Natural killer cell (primary cell): ENCODE measurements around the gene LMX1A. TPM values are rescaled to one million over a fixed set of nuclear protein-coding genes. Genes with fewer than 3 reads are reported as not detected.

ENCODE experiments used
- ATAC-seq, 3 donors: fragments of 150-1000 bp in 2 of 3; fragments of 200-7000 bp in 1 of 3; cut with Tn5 transposase; 1 replicate in 1 of 3; 2 replicates in 2 of 3; pipeline ENCODE4 v1.10.0; 2021; ENCODE audit warnings: mild to moderate bottlenecking in 2 of 3, moderate library complexity in 2 of 3
- DNase-seq, 2 donors: peaks; one replicate each; pipeline versions ENCODE4 v3.0.0 to v3.0.0-alpha.2; 2013 to 2021; ENCODE audit warnings: mixed read lengths in 1 of 2
- H3K27ac ChIP-seq: one replicate; pipeline ENCODE4 v1.5.1; 2013; ENCODE audit warnings: mild to moderate bottlenecking, low read length
- H3K27me3 ChIP-seq: one replicate; pipeline ENCODE4 v1.6.1; 2013; ENCODE audit warnings: low read length; ENCODE audit not compliant: control insufficient read depth, insufficient read depth
- H3K36me3 ChIP-seq: one replicate; pipeline ENCODE4 v1.6.1; 2013; ENCODE audit warnings: low read length; ENCODE audit not compliant: control insufficient read depth, insufficient read depth
- H3K4me1 ChIP-seq: one replicate; pipeline ENCODE4 v1.6.1; 2013; ENCODE audit warnings: low read length; ENCODE audit not compliant: control insufficient read depth, insufficient read depth
- H3K4me3 ChIP-seq: one replicate; pipeline ENCODE4 v1.5.1; 2013; ENCODE audit warnings: low read length
- H3K9me3 ChIP-seq: one replicate; pipeline ENCODE4 v1.6.1; 2013; ENCODE audit warnings: low read length; ENCODE audit not compliant: control insufficient read depth, insufficient read depth
- H3K27ac Mint-ChIP-seq, 2 donors: one replicate each; pipeline ENCODE4 v1.8.0; 2022; ENCODE audit warnings: mild to moderate bottlenecking in 2 of 2, mixed read lengths in 2 of 2, moderate library complexity in 1 of 2
- H3K27me3 Mint-ChIP-seq, 2 donors: one replicate each; pipeline ENCODE4 v1.8.0; 2022; ENCODE audit warnings: low read depth in 2 of 2, mixed read lengths in 2 of 2
- H3K36me3 Mint-ChIP-seq: one replicate; pipeline ENCODE4 v1.8.0; 2022; ENCODE audit warnings: mixed read lengths
- H3K4me1 Mint-ChIP-seq, 2 donors: one replicate each; pipeline ENCODE4 v1.8.0; 2022; ENCODE audit warnings: mixed read lengths in 2 of 2
- H3K4me3 Mint-ChIP-seq: one replicate; pipeline ENCODE4 v1.8.0; 2022; ENCODE audit warnings: mild to moderate bottlenecking, moderate library complexity, mixed read lengths
- H3K9me3 Mint-ChIP-seq, 2 donors: one replicate each; pipeline ENCODE4 v1.8.0; 2022; ENCODE audit warnings: mixed read lengths in 2 of 2
- WGBS: methylation state at CpG from one replicate; pipeline ENCODE4 v1.1.7; 2013; ENCODE audit warnings: missing lambda C conversion rate; ENCODE audit not compliant: insufficient coverage; 5-methylcytosine and 5-hydroxymethylcytosine counted together
- intact Hi-C: fragments of 100-400 bp; cut with micrococcal nuclease; formaldehyde crosslinking; loops from one replicate; pipeline ENCODE4 v1.14.2; 2022
- total RNA-seq, 4 donors: library from RNA; stranded (reverse); fragments of 120-200 nt in 1 of 4; gene quantifications; one replicate each; pipeline versions ENCODE4 v1.2.3 to v1.2.4, GENCODE V29; 2013 to 2022
- TF ChIP-seq, protein P1 (sequence below): fragments of 200-600 bp; IDR thresholded peaks from one replicate; pipeline ENCODE4 v1.8.0; 2022; ENCODE audit warnings: antibody characterized with exemption

Gene LMX1A
- total RNA-seq, 3 donors from 2014 or later (not counting 1 experiment from before 2014, with no cell fraction given), result not detected

DNA sequence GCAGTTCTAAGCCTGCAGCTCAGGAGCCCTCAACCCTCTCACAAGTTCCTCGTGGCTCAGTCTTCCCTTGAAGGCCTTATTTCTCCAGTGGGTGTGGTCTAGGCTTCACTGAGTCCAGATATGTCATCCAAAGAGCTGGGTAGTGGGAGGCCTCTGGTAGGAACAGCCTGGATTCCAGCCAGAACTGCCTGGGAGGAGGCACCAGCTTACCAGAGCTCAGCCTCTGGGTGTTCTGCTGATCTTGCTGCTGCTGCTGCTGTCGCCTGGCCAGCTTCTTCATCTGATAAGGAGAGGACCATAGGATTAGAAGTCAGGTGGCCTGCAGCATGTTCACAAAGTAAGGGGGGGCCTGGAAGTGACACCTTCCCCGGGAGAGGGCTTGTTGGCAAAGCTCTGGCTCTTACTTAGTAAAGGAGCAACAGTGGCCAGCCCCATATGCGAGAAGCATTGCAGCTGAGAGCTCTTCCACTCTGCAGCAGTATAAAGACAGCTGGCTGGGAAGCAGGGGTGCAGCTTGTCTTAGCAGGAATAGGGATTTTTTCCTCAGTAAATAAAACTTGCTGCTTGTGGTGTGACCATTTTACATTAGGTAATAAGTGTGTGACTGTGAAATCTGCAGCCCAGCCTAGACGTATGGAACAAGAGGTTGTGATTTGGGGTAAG is 148.5 kb downstream of the LMX1A start:
- ATAC-seq (no peak), DNase-seq (no peak)
- WGBS, result 62% methylated on average over 5 of the region's 5 CpGs
- H3K27me3 ChIP-seq, result no peaks in the 10 kb centered on the region
- no peaks in the 10 kb centered on the region for H3K9me3 ChIP-seq
- Mint-ChIP-seq H3K9me3 (no peaks in the 10 kb centered on the region), H3K4me3 (no peak overlapping the region), H3K27ac (no peak overlapping the region), H3K4me1 (no peaks in the 10 kb centered on the region), H3K36me3 (no peaks in the 10 kb centered on the region), H3K27me3 (peaks cover 0 to 4% of the 10 kb centered on the region in 2 donors)
- no peaks in the 10 kb centered on the region for H3K4me1 ChIP-seq
- no peaks in the 10 kb centered on the region for H3K36me3 ChIP-seq
- TF ChIP-seq, protein P1, sequence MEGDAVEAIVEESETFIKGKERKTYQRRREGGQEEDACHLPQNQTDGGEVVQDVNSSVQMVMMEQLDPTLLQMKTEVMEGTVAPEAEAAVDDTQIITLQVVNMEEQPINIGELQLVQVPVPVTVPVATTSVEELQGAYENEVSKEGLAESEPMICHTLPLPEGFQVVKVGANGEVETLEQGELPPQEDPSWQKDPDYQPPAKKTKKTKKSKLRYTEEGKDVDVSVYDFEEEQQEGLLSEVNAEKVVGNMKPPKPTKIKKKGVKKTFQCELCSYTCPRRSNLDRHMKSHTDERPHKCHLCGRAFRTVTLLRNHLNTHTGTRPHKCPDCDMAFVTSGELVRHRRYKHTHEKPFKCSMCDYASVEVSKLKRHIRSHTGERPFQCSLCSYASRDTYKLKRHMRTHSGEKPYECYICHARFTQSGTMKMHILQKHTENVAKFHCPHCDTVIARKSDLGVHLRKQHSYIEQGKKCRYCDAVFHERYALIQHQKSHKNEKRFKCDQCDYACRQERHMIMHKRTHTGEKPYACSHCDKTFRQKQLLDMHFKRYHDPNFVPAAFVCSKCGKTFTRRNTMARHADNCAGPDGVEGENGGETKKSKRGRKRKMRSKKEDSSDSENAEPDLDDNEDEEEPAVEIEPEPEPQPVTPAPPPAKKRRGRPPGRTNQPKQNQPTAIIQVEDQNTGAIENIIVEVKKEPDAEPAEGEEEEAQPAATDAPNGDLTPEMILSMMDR, result no peak
- no peak overlapping the region for H3K27ac ChIP-seq
- intact Hi-C loops, result no loop called here
- H3K4me3 ChIP-seq, result no peak overlapping the region

DNA sequence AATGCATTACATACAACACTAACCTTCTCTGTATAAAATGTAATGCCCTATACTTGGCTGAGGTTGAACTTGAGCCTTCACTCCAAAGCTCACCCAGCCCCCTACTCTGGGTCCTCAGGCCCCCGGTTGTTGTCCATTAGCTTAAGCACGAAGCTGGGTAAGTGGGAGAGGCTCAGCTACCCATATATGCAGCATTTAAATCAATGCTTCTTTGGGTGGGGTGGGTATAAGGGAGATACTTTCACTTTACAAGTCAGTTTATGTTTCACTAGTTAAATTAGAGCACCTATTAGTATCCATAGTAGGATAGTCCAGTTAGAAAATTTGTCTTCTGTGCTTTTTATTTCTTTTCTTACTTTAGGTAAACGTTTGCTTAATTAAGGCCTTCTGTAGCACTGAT is 151.4 kb downstream of the LMX1A start:
- Histone ChIP-seq H3K9me3 (no peaks in the 10 kb centered on the region), H3K4me3 (no peak overlapping the region), H3K27ac (no peak overlapping the region), H3K36me3 (no peaks in the 10 kb centered on the region), H3K27me3 (no peaks in the 10 kb centered on the region), H3K4me1 (no peaks in the 10 kb centered on the region)
- intact Hi-C loops, result no loop called here
- WGBS, result 57% methylated on average over 1 of the region's 3 CpGs
- Mint-ChIP-seq H3K27me3 (peaks cover 0 to 4% of the 10 kb centered on the region in 2 donors), H3K9me3 (no peaks in the 10 kb centered on the region), H3K4me1 (no peaks in the 10 kb centered on the region), H3K27ac (no peak overlapping the region), H3K36me3 (no peaks in the 10 kb centered on the region), H3K4me3 (no peak overlapping the region)
- TF ChIP-seq, protein P1, result no peak
- ATAC-seq (no peak), DNase-seq (no peak)

DNA sequence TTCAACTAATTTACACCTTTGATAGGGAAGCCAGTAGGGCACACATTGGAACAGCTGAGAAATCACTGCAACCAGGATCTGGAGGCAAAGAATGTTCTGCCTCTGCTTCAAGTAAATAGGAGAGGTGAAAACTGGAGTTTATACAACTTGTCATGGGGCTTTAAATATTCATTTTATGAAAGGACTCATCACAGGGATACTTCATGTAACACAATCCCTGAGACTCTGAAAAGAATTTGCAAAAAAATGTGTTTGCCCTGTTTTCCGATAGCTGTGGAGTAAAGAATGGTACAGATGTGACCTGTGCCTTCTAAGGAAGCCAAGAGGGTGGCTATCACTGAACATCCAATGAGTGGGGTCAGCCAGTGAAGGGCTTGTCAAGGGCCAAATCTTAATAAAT is 152.0 kb downstream of the LMX1A start:
- TF ChIP-seq, protein P1, result no peak

DNA sequence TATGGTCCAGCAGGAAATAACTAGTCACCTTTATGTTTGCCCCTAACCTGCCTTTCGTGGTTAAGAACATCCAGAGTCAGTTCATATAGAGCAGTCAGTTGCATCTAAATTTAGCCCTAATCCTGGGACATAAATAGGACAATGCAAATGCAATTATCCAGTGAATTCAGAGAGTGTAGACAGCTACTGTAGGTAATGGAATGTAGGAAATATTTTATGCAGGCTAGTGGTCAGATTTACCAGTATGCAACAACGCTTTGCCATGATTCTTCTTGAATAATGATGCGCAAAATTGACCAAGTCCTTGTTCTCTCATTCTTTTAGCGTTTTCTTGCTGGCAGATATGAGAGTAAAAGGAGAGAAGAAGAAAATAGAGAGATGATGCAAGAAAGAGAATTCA is 165.4 kb downstream of the LMX1A start:
- H3K9me3 ChIP-seq, result peaks cover 5% of the 10 kb centered on the region
- Mint-ChIP-seq H3K27ac (no peak overlapping the region), H3K36me3 (no peaks in the 10 kb centered on the region), H3K9me3 (peaks cover 0 to 2% of the 10 kb centered on the region in 2 donors), H3K27me3 (peaks cover 0 to 2% of the 10 kb centered on the region in 2 donors), H3K4me1 (no peaks in the 10 kb centered on the region), H3K4me3 (no peak overlapping the region)
- no peak overlapping the region for H3K4me3 ChIP-seq
- intact Hi-C loops, result no loop called here
- ATAC-seq (no peak), DNase-seq (no peak)
- TF ChIP-seq, protein P1, result no peak
- WGBS, result 68% methylated on average over 4 of the region's 4 CpGs
- H3K36me3 ChIP-seq, result no peaks in the 10 kb centered on the region
- H3K27ac ChIP-seq, result no peak overlapping the region
- no peaks in the 10 kb centered on the region for H3K4me1 ChIP-seq
- H3K27me3 ChIP-seq, result no peaks in the 10 kb centered on the region

More for the DNA sequence above, 152.0 kb downstream of the LMX1A start:
- ATAC-seq, result no peak
- no peaks in the 10 kb centered on the region for H3K36me3 Mint-ChIP-seq
- no peaks in the 10 kb centered on the region for H3K9me3 Mint-ChIP-seq
- H3K4me3 Mint-ChIP-seq, result no peak overlapping the region
- Histone ChIP-seq H3K9me3 (no peaks in the 10 kb centered on the region), H3K4me3 (no peak overlapping the region), H3K27ac (no peak overlapping the region), H3K4me1 (no peaks in the 10 kb centered on the region), H3K27me3 (no peaks in the 10 kb centered on the region), H3K36me3 (no peaks in the 10 kb centered on the region)
- intact Hi-C loops, result no loop called here
- peaks cover 0 to 2% of the 10 kb centered on the region in 2 donors for H3K27me3 Mint-ChIP-seq
- no peak for DNase-seq
- H3K27ac Mint-ChIP-seq, result no peak overlapping the region
- no peaks in the 10 kb centered on the region for H3K4me1 Mint-ChIP-seq
- WGBS, result 91% methylated on average over 1 of the region's 1 CpG
